Measurements from ENCODE around the gene STOML1. TPM values are rescaled to one million over a fixed set of nuclear protein-coding genes. Genes with fewer than 3 reads are reported as not detected.

The STOML1 gene
- total RNA-seq, 1 donor, result 19.0 TPM

DNA sequence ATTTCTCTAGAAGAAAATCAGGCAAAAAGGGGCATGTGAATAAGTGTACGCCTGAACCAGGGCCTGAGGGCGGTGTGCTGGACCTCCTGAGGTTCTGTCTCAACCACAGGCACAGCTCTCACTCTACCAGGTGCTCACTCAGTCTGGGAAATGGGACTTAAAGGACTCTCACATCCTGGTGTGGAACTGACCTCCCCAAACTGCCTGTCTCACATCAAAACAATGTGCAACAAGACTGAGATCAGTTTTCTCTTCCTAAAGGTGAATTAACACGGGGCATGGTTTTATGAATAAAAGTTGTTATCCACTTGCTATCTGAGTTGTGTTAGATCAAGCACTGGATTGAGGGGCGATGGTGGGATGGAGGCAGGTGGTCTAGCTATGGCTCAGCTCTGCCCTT lies 4.8 kb downstream of the STOML1 start:
- TF ChIP-seq, protein P1, sequence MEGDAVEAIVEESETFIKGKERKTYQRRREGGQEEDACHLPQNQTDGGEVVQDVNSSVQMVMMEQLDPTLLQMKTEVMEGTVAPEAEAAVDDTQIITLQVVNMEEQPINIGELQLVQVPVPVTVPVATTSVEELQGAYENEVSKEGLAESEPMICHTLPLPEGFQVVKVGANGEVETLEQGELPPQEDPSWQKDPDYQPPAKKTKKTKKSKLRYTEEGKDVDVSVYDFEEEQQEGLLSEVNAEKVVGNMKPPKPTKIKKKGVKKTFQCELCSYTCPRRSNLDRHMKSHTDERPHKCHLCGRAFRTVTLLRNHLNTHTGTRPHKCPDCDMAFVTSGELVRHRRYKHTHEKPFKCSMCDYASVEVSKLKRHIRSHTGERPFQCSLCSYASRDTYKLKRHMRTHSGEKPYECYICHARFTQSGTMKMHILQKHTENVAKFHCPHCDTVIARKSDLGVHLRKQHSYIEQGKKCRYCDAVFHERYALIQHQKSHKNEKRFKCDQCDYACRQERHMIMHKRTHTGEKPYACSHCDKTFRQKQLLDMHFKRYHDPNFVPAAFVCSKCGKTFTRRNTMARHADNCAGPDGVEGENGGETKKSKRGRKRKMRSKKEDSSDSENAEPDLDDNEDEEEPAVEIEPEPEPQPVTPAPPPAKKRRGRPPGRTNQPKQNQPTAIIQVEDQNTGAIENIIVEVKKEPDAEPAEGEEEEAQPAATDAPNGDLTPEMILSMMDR (IDR thresholded peaks at IDR 0.05; ENCODE audit: insufficient read depth, low read depth, low read length), result no peak
- DNase-seq (ENCODE audit: low read depth), result no peak

DNA sequence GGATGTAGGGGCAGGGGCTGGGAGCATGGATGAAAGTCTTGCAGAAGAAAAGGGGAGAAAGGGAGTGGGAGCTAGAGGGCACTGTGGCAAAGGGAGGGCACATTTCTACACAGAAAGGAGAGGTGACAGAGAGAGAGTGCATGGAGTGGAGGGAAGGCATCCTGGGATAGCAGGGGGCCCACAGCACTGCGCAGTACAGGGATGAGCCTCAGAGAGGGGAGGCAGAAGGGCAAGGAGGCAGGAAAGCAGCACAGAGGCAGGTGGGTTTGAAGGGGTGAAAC lies 5.4 kb downstream of the STOML1 start:
- H3K4me3 ChIP-seq (ENCODE audit: low read depth, low read length), result no peak overlapping the region
- no peak for DNase-seq (ENCODE audit: low read depth)
- TF ChIP-seq, protein P1 (IDR thresholded peaks at IDR 0.05; ENCODE audit: insufficient read depth, low read depth, low read length), result no peak

More for the DNA sequence above, 4.8 kb downstream of the STOML1 start:
- no peak overlapping the region for H3K4me3 ChIP-seq (ENCODE audit: low read depth, low read length)

DNA sequence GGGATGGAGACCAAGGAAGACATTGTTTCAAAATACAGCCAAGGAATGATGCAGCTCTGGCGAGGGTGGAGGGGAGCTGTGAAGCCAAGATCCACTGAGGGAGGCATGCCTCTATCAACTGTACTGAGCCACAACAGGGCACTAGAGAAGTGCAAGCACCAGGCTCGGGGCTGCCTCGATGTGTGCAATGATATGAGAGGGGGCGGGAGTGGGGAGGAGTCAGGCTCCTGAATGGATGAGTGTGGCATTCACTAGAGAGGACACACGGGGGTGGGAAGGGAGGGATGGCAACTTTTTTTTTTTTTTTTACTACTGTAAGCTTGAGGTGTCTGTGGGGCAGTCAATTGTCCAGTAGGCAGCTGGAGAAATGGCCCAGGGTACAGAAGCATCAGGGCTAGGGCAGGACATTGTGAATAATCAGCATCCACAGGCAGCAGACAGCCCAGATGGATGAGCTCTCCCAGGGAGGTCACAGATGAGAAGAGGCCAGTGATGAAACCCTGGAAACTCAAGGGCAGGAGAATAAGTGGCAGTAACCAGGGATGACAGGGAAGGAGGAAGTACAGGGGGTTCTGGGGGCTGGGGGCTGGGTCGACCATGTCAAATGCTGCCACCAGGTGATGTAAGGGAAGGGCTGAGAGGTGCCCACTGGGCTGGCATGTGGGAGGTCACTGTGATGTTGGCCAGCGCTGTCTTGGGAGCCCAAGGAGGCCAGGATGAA lies 5.9 kb downstream of the STOML1 start:
- DNase-seq (ENCODE audit: low read depth), result no peak
- TF ChIP-seq, protein P1 (IDR thresholded peaks at IDR 0.05; ENCODE audit: insufficient read depth, low read depth, low read length), result no peak

DNA sequence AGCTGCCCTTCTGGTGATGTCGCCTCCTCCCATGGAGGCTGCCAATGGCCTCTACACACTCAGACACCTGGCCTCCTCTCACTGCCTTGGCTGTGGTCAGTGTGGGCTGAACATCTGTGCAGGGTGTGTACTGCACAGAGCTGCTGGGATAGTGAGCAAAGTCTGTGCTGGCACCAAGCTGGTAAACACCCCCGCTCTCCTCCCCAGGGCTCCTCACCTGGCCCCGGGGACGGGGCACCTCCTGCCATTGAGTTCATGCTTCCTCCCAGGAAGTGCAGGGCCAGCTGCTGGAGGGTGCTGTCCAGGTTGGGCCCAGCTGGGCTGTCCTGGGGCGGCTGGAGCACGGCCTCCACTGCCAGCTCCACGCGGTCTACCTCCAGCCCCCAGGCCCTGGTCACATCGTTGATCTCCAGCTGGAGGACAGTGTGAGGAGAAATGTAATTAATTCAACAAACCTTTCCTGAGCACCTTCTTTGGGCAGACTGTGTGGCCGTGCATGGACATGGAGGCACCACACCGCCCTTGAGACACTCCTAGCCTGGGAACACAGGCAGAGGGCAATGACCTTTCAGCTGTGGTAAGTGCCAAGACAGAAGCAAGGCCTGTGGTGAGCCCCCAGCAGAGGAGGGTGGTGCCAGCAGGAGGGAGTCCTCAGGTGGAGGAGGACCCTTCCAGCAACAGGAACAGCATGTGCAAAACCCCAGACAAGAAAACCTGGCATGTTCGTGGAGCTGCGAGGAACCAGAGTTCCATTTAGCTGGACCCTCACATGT lies 6.8 kb downstream of the STOML1 start:
- DNase-seq (ENCODE audit: low read depth), result no peak
- H3K4me3 ChIP-seq (ENCODE audit: low read depth, low read length), result no peak overlapping the region
- TF ChIP-seq, protein P1 (IDR thresholded peaks at IDR 0.05; ENCODE audit: insufficient read depth, low read depth, low read length), result no peak

More for the DNA sequence above, 5.9 kb downstream of the STOML1 start:
- no peak overlapping the region for H3K4me3 ChIP-seq (ENCODE audit: low read depth, low read length)

DNA sequence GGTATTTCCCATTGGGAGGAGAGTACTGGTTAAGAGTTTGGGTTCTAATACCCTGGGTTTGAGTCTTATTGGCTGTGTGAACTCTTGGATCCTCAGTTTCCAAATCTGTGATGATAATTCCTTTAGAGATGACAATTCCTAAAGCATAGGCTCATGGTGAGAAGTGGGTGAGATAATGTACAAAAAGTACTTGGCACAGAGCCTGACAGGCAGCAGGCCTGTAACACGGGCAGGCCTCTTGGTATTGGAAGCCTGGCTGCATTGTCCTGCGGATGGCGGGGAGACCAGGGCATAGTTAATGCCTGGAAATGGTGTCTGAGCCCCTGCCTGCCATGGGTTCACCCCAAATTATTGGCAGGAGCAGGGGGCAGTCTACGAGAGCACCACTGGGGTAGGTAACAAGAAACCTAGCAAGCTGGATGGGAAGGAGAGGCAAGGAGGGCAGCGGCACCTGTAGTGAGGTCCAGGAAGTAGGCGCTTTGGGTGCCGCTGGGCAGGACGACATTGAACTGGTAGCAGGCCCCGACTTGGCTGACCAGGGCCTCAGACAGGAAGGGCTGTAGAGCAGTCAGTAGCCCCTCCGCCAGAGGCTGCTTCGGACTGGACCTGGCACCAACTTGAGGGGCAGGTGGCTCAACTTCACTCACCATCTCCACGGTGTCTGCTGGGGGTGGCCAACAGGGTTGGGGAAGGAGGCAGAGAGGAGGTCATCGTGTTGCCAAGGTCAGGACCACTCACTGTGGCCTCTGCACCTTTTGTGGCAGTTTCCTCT lies 7.7 kb downstream of the STOML1 start:
- H3K4me3 ChIP-seq (ENCODE audit: low read depth, low read length), result no peak overlapping the region
- DNase-seq (ENCODE audit: low read depth), result no peak
- TF ChIP-seq, protein P1 (IDR thresholded peaks at IDR 0.05; ENCODE audit: insufficient read depth, low read depth, low read length), result no peak

DNA sequence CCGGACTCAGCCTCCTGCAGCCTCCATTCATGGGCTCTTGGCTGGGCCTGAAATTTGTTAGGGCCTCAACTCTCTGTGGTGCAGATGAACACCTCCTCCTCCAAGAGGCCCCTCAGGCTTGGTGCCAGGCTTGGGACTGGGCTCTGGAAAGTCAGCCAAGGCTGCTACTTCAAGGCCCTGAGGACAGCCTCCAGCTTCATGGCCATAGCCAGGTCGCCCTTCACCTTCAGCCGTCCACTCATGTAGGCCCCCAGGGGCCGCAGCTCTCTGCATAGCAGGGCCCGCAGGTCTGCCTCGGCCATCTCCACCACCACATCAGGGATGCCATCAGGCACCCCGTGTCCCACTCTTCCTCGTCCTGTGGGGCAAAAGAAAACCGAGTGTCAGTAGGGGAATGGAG lies 8.3 kb downstream of the STOML1 start:
- no peak overlapping the region for H3K4me3 ChIP-seq (ENCODE audit: low read depth, low read length)
- TF ChIP-seq, protein P1 (IDR thresholded peaks at IDR 0.05; ENCODE audit: insufficient read depth, low read depth, low read length), result no peak
- DNase-seq (ENCODE audit: low read depth), result no peak
